CD4-positive, alpha-beta T cell treated with Interleukin-17A for 4 hours (primary cell): ENCODE results near the gene SLX9.
A peak's percentile ranks its signal among the peaks of the same experiment; 100 is the strongest.

Source experiments
- DNase-seq: peaks from one replicate; pipeline ENCODE4 v3.0.0-alpha.2; 2020; ENCODE audit warnings: mixed read lengths

The SLX9 gene

GRCh38 chr21:44977616-44978340 lies 37.9 kb downstream of the SLX9 start:
- no peak for DNase-seq

- no peak for DNase-seq
Measured at GRCh38 chr21:44979687-44980561, 40.1 kb downstream of the SLX9 start.

- no peak for DNase-seq
Measured at GRCh38 chr21:44980562-44981489, 41.0 kb downstream of the SLX9 start.

- no peak for DNase-seq
Measured at GRCh38 chr21:44982558-44983250, 42.9 kb downstream of the SLX9 start.

DNA sequence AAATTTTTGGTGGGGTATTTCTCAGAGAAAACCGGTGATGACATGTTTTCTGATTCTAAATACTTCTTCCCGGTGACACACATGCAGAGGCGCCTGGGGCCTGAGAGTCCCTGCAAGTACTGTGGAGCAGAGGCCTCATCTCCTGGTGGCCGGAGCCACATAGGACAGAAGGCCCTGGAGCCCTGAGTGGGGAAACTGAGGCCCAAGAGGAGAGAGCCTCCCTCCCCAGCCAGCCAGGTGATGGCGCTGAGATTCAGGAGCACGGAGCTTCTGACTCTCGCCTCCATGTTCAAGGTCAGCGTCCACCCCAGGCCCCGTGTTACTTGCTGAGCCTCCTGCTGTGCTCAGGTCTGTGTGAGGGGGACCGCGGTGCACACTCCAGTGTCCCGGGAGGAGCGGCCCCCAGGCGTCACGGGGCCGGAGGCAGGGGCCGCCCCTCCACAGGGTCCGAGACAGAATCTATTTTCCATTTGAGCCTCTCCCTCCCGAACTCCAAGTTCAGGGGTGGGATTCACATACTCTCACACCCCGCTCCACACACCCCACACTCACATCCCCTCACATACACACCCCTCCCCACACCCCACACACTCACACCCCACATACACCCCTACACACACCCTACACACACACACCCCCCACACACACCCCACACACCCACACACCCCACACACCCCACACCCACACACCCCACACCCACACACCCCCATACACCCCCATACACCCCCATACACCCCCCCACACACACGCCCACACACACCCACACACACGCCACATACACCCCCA lies 43.8 kb downstream of the SLX9 start:
- no peak for DNase-seq

DNA sequence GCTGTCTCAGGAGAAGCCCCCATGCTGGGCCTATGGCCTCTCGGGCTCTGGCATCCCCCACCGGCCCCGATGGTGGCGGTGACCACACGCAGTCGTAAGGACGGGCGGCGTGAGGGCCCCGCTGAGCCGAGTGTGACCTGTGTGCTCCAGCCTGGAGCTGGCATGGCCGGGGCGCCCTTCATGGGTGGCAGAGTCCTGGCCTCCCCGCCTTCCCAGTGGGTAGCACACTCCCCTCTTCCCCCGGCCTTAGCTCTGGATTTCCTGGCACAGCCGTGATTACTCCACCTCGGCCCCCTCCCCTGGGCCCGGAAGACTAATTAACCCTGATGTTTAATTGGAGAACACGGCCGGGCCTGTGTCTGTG lies 44.6 kb downstream of the SLX9 start:
- no peak for DNase-seq

DNA sequence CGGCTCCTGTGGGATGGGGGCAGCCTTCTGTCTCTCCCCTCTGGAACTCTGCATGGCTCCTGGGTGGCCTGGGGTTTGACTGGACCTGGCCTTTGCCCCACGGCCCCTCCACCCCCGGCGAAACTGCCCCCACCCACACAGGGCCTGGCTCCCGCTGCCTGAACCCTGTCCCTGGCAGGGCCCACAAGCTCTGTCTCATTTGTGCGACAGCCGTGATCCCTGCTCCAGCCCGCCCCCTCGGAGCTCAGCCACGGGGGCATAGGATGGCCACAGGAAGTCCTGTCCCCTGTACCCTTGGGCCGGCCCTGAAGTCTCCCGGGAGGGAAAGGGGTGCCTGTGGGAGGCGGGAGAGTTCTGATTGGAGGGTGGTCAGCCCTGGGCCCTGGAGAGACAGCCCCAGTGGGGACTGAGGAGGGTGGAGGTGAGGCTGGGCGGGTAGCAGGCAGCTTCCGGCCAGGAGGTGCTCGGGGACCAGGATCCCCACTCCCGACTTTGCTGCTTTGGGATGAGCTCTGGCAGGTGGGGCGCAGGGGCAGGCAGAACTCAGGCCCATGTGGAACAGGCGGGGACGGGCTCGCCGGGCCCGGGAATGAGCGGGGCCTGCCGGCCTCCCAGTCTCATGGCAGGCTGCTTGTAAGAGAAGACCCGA lies 45.1 kb downstream of the SLX9 start:
- peak; percentile 1 for DNase-seq

- DNase-seq = peak; percentile 1
Measured at GRCh38 chr21:44985441-44986401, 45.9 kb downstream of the SLX9 start.

DNA sequence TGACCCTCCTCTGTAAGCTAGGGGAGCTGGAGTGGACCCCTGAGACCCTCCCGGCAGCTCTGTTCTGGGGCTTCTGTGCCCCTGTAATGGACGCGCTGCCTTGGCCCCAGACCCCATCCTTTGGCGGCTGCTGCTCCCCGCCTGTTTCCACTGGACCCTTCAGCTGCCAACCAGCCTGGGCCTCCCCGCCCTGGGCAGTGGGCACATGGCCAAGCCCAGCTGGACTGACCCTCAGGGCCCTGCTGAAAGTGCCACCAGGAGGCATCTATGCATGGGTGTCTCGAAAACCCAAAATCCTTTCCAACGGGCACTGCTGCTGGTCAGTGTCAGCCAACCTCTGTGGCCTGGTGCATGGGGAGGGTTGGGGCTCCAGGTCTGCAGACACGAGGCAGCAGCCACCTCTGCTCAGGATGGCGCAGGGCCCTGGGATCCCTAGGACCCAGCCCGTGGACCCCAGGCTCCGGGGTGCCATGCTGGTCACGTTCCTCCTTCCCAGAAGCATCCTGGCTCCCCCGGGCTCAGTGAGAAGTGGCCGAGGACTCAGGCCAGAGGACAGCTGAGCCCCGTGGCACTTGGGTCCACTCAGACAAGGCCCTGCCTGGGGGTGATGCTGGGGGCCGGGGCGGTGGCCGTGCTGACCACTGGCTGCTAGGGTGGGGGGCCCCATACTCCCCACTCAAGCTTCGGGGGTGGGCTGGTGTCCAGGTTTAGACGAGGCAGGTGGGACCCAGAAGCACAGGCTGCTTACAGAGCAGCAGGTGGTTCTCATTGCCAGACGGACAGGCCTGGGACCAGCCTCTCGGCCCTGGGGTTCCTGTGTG lies 46.9 kb downstream of the SLX9 start:
- DNase-seq = peak; percentile 1

DNA sequence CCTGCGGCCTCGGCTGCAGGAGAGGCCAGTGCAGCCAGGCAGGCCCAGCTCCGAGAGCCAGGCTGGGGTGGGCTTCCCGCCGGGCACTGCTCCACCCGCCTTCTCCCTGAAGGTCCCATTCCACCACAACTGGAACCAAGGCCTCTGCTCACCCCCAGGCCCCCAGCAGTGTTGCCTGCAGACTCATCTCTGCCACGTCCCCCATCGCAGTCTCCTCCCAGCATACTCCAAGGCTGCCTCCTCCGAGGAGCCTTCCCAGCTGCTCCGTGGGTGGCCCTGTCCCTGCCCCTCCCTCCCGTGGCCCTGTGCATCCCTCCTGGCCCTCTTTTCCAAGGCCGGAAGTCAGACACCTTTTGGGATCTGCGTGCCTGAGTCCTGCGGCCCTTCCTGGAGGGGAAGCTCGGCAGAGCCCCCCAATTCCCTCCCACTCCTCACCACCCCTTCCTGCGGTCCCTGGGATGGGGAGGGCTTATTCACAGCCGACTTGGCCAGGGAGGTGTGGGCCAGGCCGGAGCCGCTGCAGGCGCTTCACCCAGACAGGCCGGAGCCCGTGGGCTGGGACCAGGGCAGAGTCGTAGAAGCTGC lies 47.6 kb downstream of the SLX9 start:
- DNase-seq = no peak

DNA sequence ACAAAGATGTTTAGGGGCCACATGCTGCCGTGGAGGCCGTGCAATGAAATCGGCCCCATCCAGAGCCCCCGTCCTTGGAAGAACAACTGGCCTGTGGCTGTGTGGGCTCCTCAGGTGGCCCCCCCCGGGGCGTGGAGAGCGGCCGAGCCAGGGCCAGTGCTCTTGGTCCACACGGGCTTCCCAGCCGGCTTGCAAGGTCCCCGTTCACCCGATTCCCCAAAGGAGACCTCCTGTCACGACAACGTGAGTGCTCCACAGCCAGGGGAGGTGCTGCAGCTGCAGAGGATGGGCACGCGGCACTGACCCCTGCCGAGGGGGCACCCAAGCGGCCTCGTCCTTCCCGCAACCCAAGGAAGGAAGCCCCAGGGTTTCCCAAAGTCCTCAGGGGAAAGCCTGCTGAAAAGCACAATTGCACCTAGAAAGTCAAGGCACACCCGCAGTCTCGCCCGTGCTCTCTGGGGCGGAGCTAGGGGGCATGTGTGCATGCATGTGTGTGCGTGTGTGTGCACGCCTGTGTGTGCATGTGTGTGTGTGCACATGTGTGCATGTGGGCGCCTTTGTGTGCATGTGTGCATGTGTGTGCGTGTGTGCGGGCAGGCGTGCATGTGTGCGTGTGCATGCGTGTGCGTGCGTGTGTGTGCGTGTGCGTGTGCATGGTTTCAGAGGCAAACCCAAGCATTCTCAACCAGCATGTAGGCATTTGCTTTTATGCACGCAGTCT lies 48.2 kb downstream of the SLX9 start:
- DNase-seq = no peak

- DNase-seq = no peak
Measured at GRCh38 chr21:44988607-44989536, 49.0 kb downstream of the SLX9 start.

- no peak for DNase-seq
Measured at GRCh38 chr21:44989537-44989886, 49.7 kb downstream of the SLX9 start.

GRCh38 chr21:44989943-44990780 lies 50.3 kb downstream of the SLX9 start:
- DNase-seq = no peak

- no peak for DNase-seq
Measured at GRCh38 chr21:44990921-44991320, 51.1 kb downstream of the SLX9 start.
